RWPE1 (cell line): ENCODE results near the gene RCAN2.

Experiments used
- CTCF ChIA-PET: fragments of 350-600 bp; sonication (Branson Sonifier 250); formaldehyde crosslinking; extraction: SDS; loops from one replicate; lab custom pipeline; 2021; lab: Yijun Ruan, JAX
- POLR2A ChIA-PET: fragments of 400-600 bp; formaldehyde crosslinking; extraction: SDS; loops from one replicate; lab custom pipeline; 2020; ENCODE audit warnings: antibody characterized with exemption; ENCODE audit not compliant: low non-redundant PET; lab: Yijun Ruan, JAX
- DNase-seq: peaks from one replicate; pipeline ENCODE4 v3.0.0; 2012; ENCODE audit warnings: low spot score
- H3K27ac ChIP-seq: fragments of 450-650 bp; 2 replicates; pipeline ENCODE4 v1.5.1; 2017
- TF ChIP-seq, protein P1 (sequence below): fragments of 450-650 bp; conservative IDR thresholded peaks from 2 replicates; pipeline ENCODE4 v1.5.1; 2017; ENCODE audit warnings: low read depth, mild to moderate bottlenecking

RCAN2 gene

DNA sequence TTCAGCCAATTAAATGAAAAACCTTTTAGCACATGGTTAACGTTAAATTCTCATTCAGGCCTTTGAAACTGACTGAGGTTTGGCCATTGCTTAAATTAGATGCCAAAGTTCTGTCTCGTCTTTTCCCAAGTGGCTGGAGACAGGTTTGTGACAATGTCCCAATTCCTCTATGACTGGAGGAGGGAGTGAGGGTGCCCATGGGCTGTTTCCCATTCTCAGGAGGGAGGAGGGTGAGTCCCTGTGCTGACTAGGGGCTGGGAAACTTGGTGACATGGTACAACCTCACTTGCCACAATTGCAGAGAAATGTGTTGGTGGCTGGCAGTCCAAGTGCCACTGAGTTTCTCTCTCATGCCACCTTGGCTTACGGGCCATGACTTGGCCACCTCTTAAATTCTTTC, 256.5 kb downstream of the RCAN2 start:
- no peak for DNase-seq
- no peak overlapping the region for H3K27ac ChIP-seq
- ChIA-PET CTCF (no interaction called here), POLR2A (no interaction called here)
- TF ChIP-seq, protein P1, sequence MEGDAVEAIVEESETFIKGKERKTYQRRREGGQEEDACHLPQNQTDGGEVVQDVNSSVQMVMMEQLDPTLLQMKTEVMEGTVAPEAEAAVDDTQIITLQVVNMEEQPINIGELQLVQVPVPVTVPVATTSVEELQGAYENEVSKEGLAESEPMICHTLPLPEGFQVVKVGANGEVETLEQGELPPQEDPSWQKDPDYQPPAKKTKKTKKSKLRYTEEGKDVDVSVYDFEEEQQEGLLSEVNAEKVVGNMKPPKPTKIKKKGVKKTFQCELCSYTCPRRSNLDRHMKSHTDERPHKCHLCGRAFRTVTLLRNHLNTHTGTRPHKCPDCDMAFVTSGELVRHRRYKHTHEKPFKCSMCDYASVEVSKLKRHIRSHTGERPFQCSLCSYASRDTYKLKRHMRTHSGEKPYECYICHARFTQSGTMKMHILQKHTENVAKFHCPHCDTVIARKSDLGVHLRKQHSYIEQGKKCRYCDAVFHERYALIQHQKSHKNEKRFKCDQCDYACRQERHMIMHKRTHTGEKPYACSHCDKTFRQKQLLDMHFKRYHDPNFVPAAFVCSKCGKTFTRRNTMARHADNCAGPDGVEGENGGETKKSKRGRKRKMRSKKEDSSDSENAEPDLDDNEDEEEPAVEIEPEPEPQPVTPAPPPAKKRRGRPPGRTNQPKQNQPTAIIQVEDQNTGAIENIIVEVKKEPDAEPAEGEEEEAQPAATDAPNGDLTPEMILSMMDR = no peak

DNA sequence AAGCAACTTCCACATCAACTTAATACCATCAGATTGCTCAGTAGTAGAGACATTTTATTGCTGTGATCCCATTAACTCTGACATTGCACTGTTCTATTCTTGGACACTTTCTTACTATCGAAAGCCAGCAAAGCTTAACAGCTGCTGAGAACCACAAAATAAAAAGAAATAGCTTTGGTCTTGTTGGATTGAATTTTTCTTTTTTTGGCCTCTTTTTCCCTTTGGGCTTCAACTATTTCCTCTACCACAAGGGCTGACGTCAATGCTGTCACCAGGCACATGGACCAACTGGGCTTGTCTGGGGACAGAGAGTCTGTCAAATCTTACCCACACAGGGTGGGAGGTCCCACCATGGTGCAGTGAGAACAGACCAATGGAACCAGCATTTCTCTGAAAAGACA, 257.1 kb downstream of the RCAN2 start:
- DNase-seq = no peak
- TF ChIP-seq, protein P1 = no peak
- POLR2A ChIA-PET = no interaction called here
- no peak overlapping the region for H3K27ac ChIP-seq
- CTCF ChIA-PET = no interaction called here

DNA sequence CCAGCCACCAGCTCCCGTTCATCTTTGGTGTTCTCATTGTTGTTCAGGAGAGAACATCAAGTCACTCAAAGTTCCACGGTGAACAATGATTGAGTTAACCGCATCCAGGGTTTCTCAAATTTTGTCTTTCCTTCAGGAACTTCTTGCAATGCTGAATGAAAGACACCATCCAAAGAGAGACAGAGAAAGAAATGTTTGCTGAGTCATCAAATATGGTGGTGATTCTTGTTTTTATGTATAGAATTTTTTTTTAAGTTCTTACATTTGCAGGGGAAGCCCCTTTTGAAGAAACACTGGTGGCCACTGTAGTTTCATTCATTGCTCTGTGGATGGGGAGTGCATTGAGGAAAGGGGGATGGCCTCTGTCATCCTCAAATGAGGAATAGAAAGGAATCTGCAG, 258.1 kb downstream of the RCAN2 start:
- TF ChIP-seq, protein P1 = no peak
- CTCF ChIA-PET = no interaction called here
- no peak overlapping the region for H3K27ac ChIP-seq
- no peak for DNase-seq
- POLR2A ChIA-PET = interaction anchor here (0.6 kb wide), 1 partner anchor 718 kb away, joined by 4 read pairs; no protein-coding TSS in a partner anchor

DNA sequence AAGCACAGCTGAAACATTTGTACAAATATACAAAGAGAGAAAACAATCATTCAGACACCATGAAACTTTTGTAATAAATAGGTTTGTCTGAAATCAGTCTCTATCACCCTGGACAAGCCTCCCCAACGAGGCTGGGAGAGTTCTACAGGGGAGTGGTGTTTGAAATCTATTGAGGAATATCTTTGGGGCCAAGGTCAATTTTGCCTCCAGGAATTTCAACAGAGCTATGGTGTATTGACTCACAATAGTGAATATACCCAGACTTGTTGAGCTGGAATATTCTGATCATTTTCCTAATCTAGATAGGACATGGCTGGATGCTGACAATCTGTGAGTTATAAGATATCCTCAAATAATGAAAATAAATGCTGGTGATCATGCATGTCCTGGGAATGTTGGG, 269.0 kb downstream of the RCAN2 start:
- DNase-seq = no peak
- no peak overlapping the region for H3K27ac ChIP-seq
- CTCF ChIA-PET = interaction anchor here (0.6 to 3.7 kb wide), 2 partner anchors 188 to 1212 kb away, joined by 4 to 19 read pairs; no protein-coding TSS in a partner anchor
- POLR2A ChIA-PET = no interaction called here
- TF ChIP-seq, protein P1 = no peak

DNA sequence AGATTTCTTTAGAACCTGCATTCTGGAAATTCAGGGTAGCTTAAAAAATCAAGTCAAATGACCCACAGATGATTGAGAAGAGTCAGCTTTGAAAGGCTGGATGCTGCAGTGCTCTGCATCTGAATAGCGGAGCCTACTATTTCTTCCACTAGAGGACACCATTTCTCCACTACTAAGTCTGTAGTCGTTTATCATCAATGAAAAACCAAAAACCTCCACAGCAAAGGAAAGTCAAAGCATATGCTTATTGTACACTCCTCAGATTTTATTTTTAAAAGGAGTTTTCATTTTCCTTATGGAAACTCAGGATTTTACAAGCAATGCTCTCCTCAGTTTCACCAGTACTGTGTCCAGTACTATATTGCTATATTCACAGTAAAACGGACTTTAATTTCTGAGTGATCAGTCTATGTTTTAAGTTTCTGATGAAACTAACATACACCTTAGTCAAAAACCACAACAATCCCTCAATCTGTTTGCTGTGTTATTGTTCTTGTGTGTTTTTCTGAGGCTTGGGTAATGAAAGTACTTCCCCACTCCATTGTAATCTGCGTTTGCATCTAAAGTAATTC, 269.9 kb downstream of the RCAN2 start:
- ChIA-PET POLR2A (no interaction called here), CTCF (interaction anchor here (0.5 to 3.7 kb wide), 9 partner anchors 12 to 837 kb away, joined by 3 to 19 read pairs (median 4); no protein-coding TSS in a partner anchor)
- H3K27ac ChIP-seq = no peak overlapping the region
- DNase-seq = peak; percentile 36
- TF ChIP-seq, protein P1 = peak; percentile 76

DNA sequence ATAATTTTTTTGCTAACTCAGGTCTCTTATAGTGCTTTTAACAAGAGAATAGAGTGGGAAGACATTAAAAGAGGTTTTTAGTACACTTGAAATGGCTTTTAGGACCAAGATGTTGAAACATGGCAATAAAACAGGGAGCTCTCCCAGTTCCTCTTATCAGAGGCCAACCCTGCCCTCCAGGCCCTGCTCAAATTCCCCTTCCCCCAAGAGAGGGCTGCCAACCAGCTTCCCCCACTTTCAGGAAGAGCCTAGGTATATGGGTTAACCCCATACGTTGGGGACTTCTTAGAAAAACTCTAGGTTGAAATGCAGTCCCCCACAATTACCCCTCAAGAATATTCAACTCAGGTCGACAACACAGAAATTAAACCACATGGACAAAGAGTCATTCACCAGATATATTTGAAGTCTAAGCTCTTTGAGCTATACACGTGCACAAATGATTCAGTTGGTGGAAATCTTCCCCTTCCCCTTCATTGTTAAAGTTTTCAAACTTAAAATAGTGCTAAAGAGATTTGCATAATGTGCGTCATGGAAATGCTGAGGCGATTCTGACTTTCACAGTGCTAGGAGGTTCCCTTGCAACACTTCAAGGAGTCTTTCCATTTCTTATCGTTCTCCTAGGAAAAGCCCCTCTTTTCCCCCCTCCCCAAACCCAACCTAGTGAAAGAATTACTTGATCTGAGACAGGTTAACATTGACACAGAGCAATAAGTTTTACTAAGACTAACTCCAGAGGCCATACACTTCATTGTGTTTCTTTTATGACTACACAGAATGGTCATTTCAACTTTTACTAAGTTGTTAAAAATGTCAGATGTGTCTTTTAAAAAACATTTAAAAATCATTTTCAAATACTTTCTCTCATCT, 270.7 kb downstream of the RCAN2 start:
- DNase-seq = no peak
- POLR2A ChIA-PET = no interaction called here
- TF ChIP-seq, protein P1 = no peak
- CTCF ChIA-PET = interaction anchor here (0.5 to 3.7 kb wide), 9 partner anchors 12 to 837 kb away, joined by 3 to 19 read pairs (median 4); no protein-coding TSS in a partner anchor
- no peak overlapping the region for H3K27ac ChIP-seq
